HCT116 (cell line): Measurements from ENCODE around the gene ADCY2.

Experiments used
- POLR2A ChIP-seq: IDR thresholded peaks from 2 replicates; pipeline ENCODE4 v1.7.0; 2011; ENCODE audit warnings: borderline replicate concordance; ENCODE audit not compliant: insufficient read depth, insufficient read length; ENCODE audit errors: extremely low read depth
- RAD21 ChIP-seq: IDR thresholded peaks from 2 replicates; pipeline ENCODE4 v1.6.1; 2012; ENCODE audit warnings: low read depth, mild to moderate bottlenecking
- SP1 ChIP-seq: IDR thresholded peaks from 2 replicates; pipeline ENCODE4 v1.6.1; 2012; ENCODE audit warnings: low read depth
- YY1 ChIP-seq: IDR thresholded peaks from 2 replicates; pipeline ENCODE4 v1.6.1; 2011; ENCODE audit warnings: low read length, low read depth, moderate library complexity, mild to moderate bottlenecking; ENCODE audit not compliant: insufficient replicate concordance; ENCODE audit errors: extremely low read depth
- TF ChIP-seq, protein P1 (sequence below), 3 experiments: fragments of 200-600 bp in 1 of 3; sonication (generic) in 1 of 3; IDR thresholded peaks in 2 of 3; conservative IDR thresholded peaks in 1 of 3; 2 replicates each; pipeline ENCODE4 v1.5.1; 2012 to 2017; ENCODE audit warnings: low read depth in 2 of 3, low read length in 2 of 3, antibody characterized with exemption in 1 of 3, borderline replicate concordance in 1 of 3, control low read depth in 1 of 3, mild to moderate bottlenecking in 1 of 3, mixed read lengths in 1 of 3, mixed run types in 1 of 3, moderate library complexity in 1 of 3; ENCODE audit not compliant: insufficient read depth in 1 of 3

- TF ChIP-seq, protein P1, sequence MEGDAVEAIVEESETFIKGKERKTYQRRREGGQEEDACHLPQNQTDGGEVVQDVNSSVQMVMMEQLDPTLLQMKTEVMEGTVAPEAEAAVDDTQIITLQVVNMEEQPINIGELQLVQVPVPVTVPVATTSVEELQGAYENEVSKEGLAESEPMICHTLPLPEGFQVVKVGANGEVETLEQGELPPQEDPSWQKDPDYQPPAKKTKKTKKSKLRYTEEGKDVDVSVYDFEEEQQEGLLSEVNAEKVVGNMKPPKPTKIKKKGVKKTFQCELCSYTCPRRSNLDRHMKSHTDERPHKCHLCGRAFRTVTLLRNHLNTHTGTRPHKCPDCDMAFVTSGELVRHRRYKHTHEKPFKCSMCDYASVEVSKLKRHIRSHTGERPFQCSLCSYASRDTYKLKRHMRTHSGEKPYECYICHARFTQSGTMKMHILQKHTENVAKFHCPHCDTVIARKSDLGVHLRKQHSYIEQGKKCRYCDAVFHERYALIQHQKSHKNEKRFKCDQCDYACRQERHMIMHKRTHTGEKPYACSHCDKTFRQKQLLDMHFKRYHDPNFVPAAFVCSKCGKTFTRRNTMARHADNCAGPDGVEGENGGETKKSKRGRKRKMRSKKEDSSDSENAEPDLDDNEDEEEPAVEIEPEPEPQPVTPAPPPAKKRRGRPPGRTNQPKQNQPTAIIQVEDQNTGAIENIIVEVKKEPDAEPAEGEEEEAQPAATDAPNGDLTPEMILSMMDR (IDR thresholded peaks at IDR 0.05 in 2 of 3, conservative IDR thresholded peaks at IDR 0.05 in 1 of 3; ENCODE audit: borderline replicate concordance in 1 of 3, insufficient read depth in 1 of 3, low read depth in 2 of 3, low read length in 2 of 3), result no peak
- TF ChIP-seq POLR2A (no peak), RAD21 (no peak), YY1 (no peak), SP1 (no peak)
These were observed 476.7 kb downstream of the ADCY2 start for GRCh38 chr5:7872517-7873130.
